Vagina (tissue), 2 donors: ENCODE results near the gene CFAP46.

Experiments used
- CTCF ChIP-seq, 3 experiments: fragments of 450-650 bp in 2 of 3; fragments of 200-600 bp in 1 of 3; sonication (generic) in 1 of 3; IDR thresholded peaks; one replicate each; pipeline ENCODE4 v1.5.1; 2017 to 2019; ENCODE audit warnings: antibody characterized with exemption in 3 of 3, mild to moderate bottlenecking in 2 of 3, moderate library complexity in 2 of 3
- POLR2A ChIP-seq, 2 donors: fragments of 450-650 bp; IDR thresholded peaks; one replicate each; pipeline ENCODE4 v1.6.1; 2017; ENCODE audit warnings: antibody characterized with exemption in 2 of 2, mild to moderate bottlenecking in 2 of 2, moderate library complexity in 2 of 2
- POLR2AphosphoS5 ChIP-seq, 2 donors: sonication (generic); formaldehyde crosslinking; IDR thresholded peaks; one replicate each; pipeline ENCODE4 v1.9.0; 2017; ENCODE audit warnings: antibody characterized with exemption in 2 of 2, mild to moderate bottlenecking in 2 of 2, low read depth in 1 of 2; ENCODE audit not compliant: insufficient read depth in 1 of 2

- TF ChIP-seq CTCF (IDR thresholded peaks at IDR 0.05) (no peak), POLR2A (IDR thresholded peaks at IDR 0.05) (no peak), POLR2AphosphoS5 (IDR thresholded peaks at IDR 0.05; ENCODE audit: insufficient read depth in 1 of 2, low read depth in 1 of 2) (no peak)
Observed at GRCh38 chr10:132977807-132978206, 35.4 kb upstream of the CFAP46 start.
